Measurements from ENCODE around the gene THPO.

- TF ChIP-seq NR2F1 (conservative IDR thresholded peaks at IDR 0.05), result no peak
- no peak for TF ChIP-seq HCFC1 (IDR thresholded peaks at IDR 0.05; ENCODE audit: low read length)
- TF ChIP-seq SUZ12 (IDR thresholded peaks at IDR 0.05; ENCODE audit: unreplicated experiment), result no peak
- TF ChIP-seq CEBPB (IDR thresholded peaks at IDR 0.05; ENCODE audit: borderline replicate concordance in 1 of 2, low read depth in 2 of 2, low read length in 2 of 2), result no peak
- no peak for TF ChIP-seq FOXM1 (IDR thresholded peaks at IDR 0.05; ENCODE audit: low read depth, low read length)
- no peak for TF ChIP-seq FOXK2 (IDR thresholded peaks at IDR 0.05)
- TF ChIP-seq PRDM15 (CRISPR knock-in tag; IDR thresholded peaks at IDR 0.05), result no peak
- TF ChIP-seq ZBTB4 (CRISPR knock-in tag; IDR thresholded peaks at IDR 0.05), result no peak
- TF ChIP-seq MAX (IDR thresholded peaks at IDR 0.05; ENCODE audit: low read depth, low read length), result no peak
- no peak for TF ChIP-seq HDAC6 (IDR thresholded peaks at IDR 0.05; ENCODE audit: unreplicated experiment)
- no peak for TF ChIP-seq CTCF (IDR thresholded peaks at IDR 0.05 in 2 of 3, conservative IDR thresholded peaks at IDR 0.05 in 1 of 3; ENCODE audit: control insufficient read depth in 2 of 3, extremely low read depth in 1 of 3, insufficient read depth in 1 of 3, low read depth in 3 of 3, low read length in 3 of 3)
- no peak for TF ChIP-seq YY1 (IDR thresholded peaks at IDR 0.05; ENCODE audit: low read depth, low read length)
- TF ChIP-seq STAT1 (conservative IDR thresholded peaks at IDR 0.05), result no peak
- no peak for TF ChIP-seq KDM1A (IDR thresholded peaks at IDR 0.05; ENCODE audit: borderline replicate concordance)
These were observed 31.4 kb upstream of the THPO start for GRCh38 chr3:184409331-184409926.
